K562 (cell line): ENCODE data around the gene PHF20. TPM values are rescaled to one million over a fixed set of nuclear protein-coding genes. Genes with fewer than 3 reads are reported as not detected.

ENCODE experiments used
- ATAC-seq: fragments of 200-7000 bp; cut with Tn5 transposase; 3 replicates; pipeline ENCODE4 v1.9.1; 2020; ENCODE audit warnings: moderate library complexity
- BruUV-seq: library from RNA; stranded (reverse); fragments of 400-500 nt; replicated peaks from 2 replicates; lab custom pipeline; 2021; lab: Mats Ljungman, UMichigan
- CTCF ChIA-PET: fragments of 300-600 bp; formaldehyde crosslinking; extraction: SDS; loops from one replicate; lab custom pipeline; 2021; ENCODE audit warnings: low intra/inter-chr PET ratio; lab: Yijun Ruan, JAX
- POLR2A ChIA-PET: fragments of 300-600, 350-650 bp; sonication (Branson Sonifier 250); formaldehyde crosslinking; extraction: SDS; loops from one replicate; lab custom pipeline; 2021; ENCODE audit warnings: antibody characterized with exemption, inconsistent platforms; lab: Yijun Ruan, JAX
- DNase-seq, 4 experiments: peaks; one replicate each; pipeline versions ENCODE4 v3.0.0 to v3.0.0-alpha.2; 2011 to 2018; ENCODE audit warnings: low spot score in 3 of 4, mixed read lengths in 3 of 4; ENCODE audit errors: extremely low read depth in 1 of 4
- FAIRE-seq: peaks from 2 replicates; lab custom pipeline; 2011; peaks lifted over from hg19 to GRCh38; lab: Jason Lieb, UNC
- H2AFZ ChIP-seq: 2 replicates; pipeline ENCODE4 v1.6.0; 2011; ENCODE audit warnings: low read depth, low read length, control low read depth, inconsistent platforms
- H3K27ac ChIP-seq: fragments of 200-600 bp; 3 replicates; pipeline ENCODE4 v1.8.0; 2011; ENCODE audit warnings: low read depth, mild to moderate bottlenecking, control low read depth, inconsistent platforms, low read length, moderate library complexity, mixed read lengths; ENCODE audit errors: extremely low read depth
- H3K27me3 ChIP-seq, 2 experiments: fragments of 300-600 bp in 1 of 2; 2 replicates in 1 of 2; 3 replicates in 1 of 2; pipeline versions ENCODE4 v1.6.0 to v1.8.0; 2011; ENCODE audit warnings: inconsistent platforms in 2 of 2, low read length in 2 of 2, mild to moderate bottlenecking in 1 of 2, mixed read lengths in 1 of 2, moderate library complexity in 1 of 2; ENCODE audit not compliant: control insufficient read depth in 2 of 2, insufficient read depth in 2 of 2
- H3K36me3 ChIP-seq: fragments of 300-600 bp; 3 replicates; pipeline ENCODE4 v1.8.0; 2011; ENCODE audit warnings: mild to moderate bottlenecking, low read length, inconsistent platforms; ENCODE audit not compliant: control insufficient read depth, insufficient read depth
- H3K4me1 ChIP-seq, 2 experiments: fragments of 200-600 bp in 1 of 2; replicated peaks in 1 of 2; 2 replicates in 1 of 2; 3 replicates in 1 of 2; pipeline versions ENCODE4 v1.5.1 to v1.8.0; 2011; ENCODE audit warnings: inconsistent platforms in 2 of 2, low read length in 2 of 2, mild to moderate bottlenecking in 1 of 2, mixed read lengths in 1 of 2, moderate library complexity in 1 of 2; ENCODE audit not compliant: control insufficient read depth in 2 of 2, insufficient read depth in 2 of 2
- H3K4me2 ChIP-seq: 2 replicates; pipeline ENCODE4 v1.6.1; 2011; ENCODE audit warnings: low read length, control low read depth, inconsistent platforms, mixed read lengths; ENCODE audit not compliant: insufficient read depth
- H3K4me3 ChIP-seq: fragments of 200-600 bp; sonication (generic), shearing (Covaris generic); 2 replicates; pipeline ENCODE4 v1.5.1; 2016; ENCODE audit warnings: control low read depth, inconsistent platforms
- H3K79me2 ChIP-seq: fragments of 200-600 bp; 3 replicates; pipeline ENCODE4 v1.8.0; 2011; ENCODE audit warnings: low read length, inconsistent platforms; ENCODE audit not compliant: control insufficient read depth, insufficient read depth
- H3K9ac ChIP-seq, 2 experiments: 2 replicates each; pipeline versions ENCODE4 v1.6.0 to v1.6.1; 2011; ENCODE audit warnings: low read depth in 2 of 2, low read length in 2 of 2, control low read depth in 1 of 2, inconsistent platforms in 1 of 2, mild to moderate bottlenecking in 1 of 2, mixed read lengths in 1 of 2; ENCODE audit not compliant: insufficient read depth in 1 of 2
- H3K9me1 ChIP-seq: one replicate; pipeline ENCODE4 v1.6.0; 2011; ENCODE audit warnings: inconsistent platforms, mild to moderate bottlenecking, low read length, moderate library complexity; ENCODE audit not compliant: control insufficient read depth, insufficient read depth
- H3K9me3 ChIP-seq: replicated peaks from 2 replicates; pipeline ENCODE4 v1.5.1; 2011; ENCODE audit warnings: low read depth, low read length, inconsistent platforms; ENCODE audit not compliant: control insufficient read depth, insufficient read depth
- H4K20me1 ChIP-seq: replicated peaks from 2 replicates; pipeline ENCODE4 v1.6.1; 2011; ENCODE audit warnings: low read length, inconsistent platforms, mixed read lengths; ENCODE audit not compliant: control insufficient read depth, insufficient read depth
- ATF6 ChIP-seq: sonication (generic); formaldehyde crosslinking; IDR thresholded peaks from 2 replicates; pipeline ENCODE4 v1.4.0; 2020; ENCODE audit warnings: mild to moderate bottlenecking, missing genetic modification reagents
- CBFA2T3 ChIP-seq: fragments of 450-650 bp; IDR thresholded peaks from 2 replicates; pipeline ENCODE4 v1.6.1; 2017
- GABPA ChIP-seq: fragments of 200-800 bp; sonication (Bioruptor generic); conservative IDR thresholded peaks from 2 replicates; pipeline ENCODE4 v1.6.1; 2016; ENCODE audit warnings: low read depth, missing genetic modification characterization, missing compliant biosample characterization
- IRF2 ChIP-seq: sonication (generic); formaldehyde crosslinking; IDR thresholded peaks from 2 replicates; pipeline ENCODE4 v1.8.1; 2022; ENCODE audit warnings: mild to moderate bottlenecking, missing genetic modification reagents
- MLLT1 ChIP-seq, 2 experiments: fragments of 450-650 bp; IDR thresholded peaks; 2 replicates each; pipeline ENCODE4 v1.6.1; 2016
- SPI1 ChIP-seq: IDR thresholded peaks from 2 replicates; pipeline ENCODE4 v1.6.1; 2011; ENCODE audit warnings: low read depth, low read length, control low read depth, borderline replicate concordance
- TRIM28 ChIP-seq: fragments of 450-650 bp; IDR thresholded peaks from 2 replicates; pipeline ENCODE4 v1.6.1; 2017
- XRCC4 ChIP-seq: IDR thresholded peaks from one replicate; pipeline ENCODE4 v1.6.1; 2011; ENCODE audit not compliant: insufficient read depth, insufficient read length; ENCODE audit errors: extremely low read depth
- ZNF512 ChIP-seq: IDR thresholded peaks from 2 replicates; pipeline ENCODE4 v1.6.1; 2016; ENCODE audit warnings: missing genetic modification characterization, missing compliant biosample characterization
- WGBS: fragments of 100-300 bp; shearing (Covaris generic); methylation state at CpG from one replicate; pipeline ENCODE4 v1.1.6; 2016; ENCODE audit warnings: low coverage, mixed read lengths; ENCODE audit not compliant: insufficient coverage; ENCODE audit errors: missing lambda C conversion rate; 5-methylcytosine and 5-hydroxymethylcytosine counted together
- in situ Hi-C: fragments of 300-500 bp; cut with MboI; formaldehyde crosslinking; loops from 4 replicates; pipeline ENCODE4 v1.15.0; 2018; ENCODE audit warnings: inconsistent platforms, mixed read lengths
- intact Hi-C: fragments of 100-400 bp; cut with micrococcal nuclease; formaldehyde crosslinking; loops from 2 replicates; pipeline ENCODE4 v1.14.2; 2022
- polyA plus RNA-seq, 8 experiments: library from polyadenylated mRNA; depleted of rRNA in 4 of 8; stranded (reverse) in 5 of 8; unstranded in 3 of 8; fragments of >200 nt; fragmentation: Nextera tagmentation in 2 of 8; fragmentation: Illumina TruSeq in 1 of 8; extraction: Ambion mirVana in 2 of 8; extraction: Trizol in 1 of 8; gene quantifications; 2 replicates each; pipeline versions ENCODE4 v1.2.1 to v1.2.3, GENCODE V29; 2011 to 2014; ENCODE audit warnings: inconsistent platforms in 1 of 8, missing spikeins in 1 of 8
- total RNA-seq, 7 experiments: library from RNA; depleted of rRNA in 6 of 7; stranded (reverse); fragments of >200 nt in 6 of 7; fragmentation: Illumina TruSeq in 2 of 7; extraction: Trizol in 2 of 7; gene quantifications; 2 replicates each; pipeline versions ENCODE4 v1.2.1 to v1.2.3, GENCODE V29; 2011 to 2021; ENCODE audit warnings: low replicate concordance in 1 of 7

PHF20 gene
- total and polyA plus RNA-seq, 9 of the 15 experiments (the other 6 are each of a cell fraction or from before 2014, with no cell fraction given), result 49.9 to 196 (median 70.7) TPM

- peaks cover 44% of the 10 kb centered on the region; the same call in 2 of the 3 replicates for H3K36me3 ChIP-seq
- no peak overlapping the region for H3K27ac ChIP-seq
- H3K4me2 ChIP-seq, result no peak overlapping the region
- TF ChIP-seq ATF6 (no peak), IRF2 (CRISPR knock-in tag) (no peak)
- TF ChIP-seq, all 486 proteins: peak for 0
- Histone ChIP-seq H3K4me3 (no peak overlapping the region), H3K4me1 (peaks cover 5 to 25% of the 10 kb centered on the region in 2 experiments; a peak in 4 of 5 replicates), H3K9me1 (no peaks in the 10 kb centered on the region), H3K27me3 (no peaks in the 10 kb centered on the region), H3K9ac (no peak overlapping the region), H3K9me3 (no peaks in the 10 kb centered on the region), H4K20me1 (no peaks in the 10 kb centered on the region; the same call in 1 of the 2 replicates), H3K79me2 (no peaks in the 10 kb centered on the region), H2AFZ (no peak overlapping the region)
- POLR2A ChIA-PET, result interaction anchor here (0.7 kb wide), 1 partner anchor 26 kb away, joined by 3 read pairs; no protein-coding TSS in a partner anchor
- in situ Hi-C loops, result no loop called here
- FAIRE-seq, result no peak
- no TSS peak for BruUV-seq
- intact Hi-C loops, result no loop called here
- CTCF ChIA-PET, result no interaction called here
- ATAC-seq, result no peak
- no peak for DNase-seq
- WGBS, result 81% methylated on average over 4 of the region's 4 CpGs
Measured at GRCh38 chr20:35912881-35913280, 141.1 kb downstream of the PHF20 start.

GRCh38 chr20:35917077-35917476 is 145.3 kb downstream of the PHF20 start:
- ATAC-seq (no peak), FAIRE-seq (no peak), DNase-seq (no peak)
- WGBS, result 41% methylated on average over 3 of the region's 3 CpGs
- Histone ChIP-seq H4K20me1 (no peaks in the 10 kb centered on the region), H2AFZ (no peak overlapping the region), H3K9me1 (no peaks in the 10 kb centered on the region), H3K9ac (no peak overlapping the region), H3K4me3 (no peak overlapping the region), H3K9me3 (no peaks in the 10 kb centered on the region), H3K79me2 (no peaks in the 10 kb centered on the region), H3K4me1 (no peaks in the 10 kb centered on the region), H3K4me2 (no peak overlapping the region), H3K27me3 (no peaks in the 10 kb centered on the region), H3K27ac (no peak overlapping the region), H3K36me3 (peaks cover 70% of the 10 kb centered on the region)
- ChIA-PET POLR2A (interaction anchor here (1.0 kb wide), 1 partner anchor 16 kb away, joined by 3 read pairs; no protein-coding TSS in a partner anchor), CTCF (no interaction called here)
- in situ Hi-C loops, result no loop called here
- intact Hi-C loops, result no loop called here
- no TSS peak for BruUV-seq
- TF ChIP-seq MLLT1 (IDR thresholded peaks at IDR 0.05) (no peak), XRCC4 (no peak), GABPA (tag) (no peak), TRIM28 (no peak), CBFA2T3 (no peak), ZNF512 (tag) (no peak), SPI1 (peak; percentile 96)
